Measurements from ENCODE around the gene PRR5L. TPM values are rescaled to one million over a fixed set of nuclear protein-coding genes. Genes with fewer than 3 reads are reported as not detected.

The PRR5L gene
- polyA plus RNA-seq, 3 donors = 3.5 to 16.0 (median 7.4) TPM

- H3K4me1 Mint-ChIP-seq = peaks cover 60% of the 10 kb centered on the region
Observed at GRCh38 chr11:36361901-36362391, 65.9 kb downstream of the PRR5L start.

DNA sequence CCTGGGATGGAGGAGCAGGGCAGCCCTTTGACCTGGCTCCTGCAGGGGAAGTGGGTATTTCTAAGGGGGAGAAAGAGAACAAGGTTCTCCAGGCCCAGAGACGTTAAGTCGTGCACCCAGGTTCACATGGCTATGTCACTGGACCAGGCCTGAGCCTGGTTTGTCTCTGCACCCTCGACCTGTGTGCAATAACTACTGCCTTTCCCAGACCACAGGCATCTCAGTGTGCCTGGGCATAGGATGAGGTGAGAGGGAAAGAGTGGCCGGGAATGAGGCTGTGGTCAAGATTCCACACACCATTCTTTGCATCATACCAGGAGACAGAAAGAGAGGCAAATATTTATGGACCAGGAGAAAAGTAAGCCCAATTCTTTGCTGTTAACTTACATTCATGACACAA, 66.8 kb downstream of the PRR5L start:
- Histone ChIP-seq H3K4me3 (replicated peaks in 1 of 3; ENCODE audit: low read depth in 2 of 3, low read length in 3 of 3) (no peak overlapping the region), H3K4me1 (ENCODE audit: control insufficient read depth in 1 of 2, insufficient read depth in 2 of 2, low read length in 2 of 2) (peaks cover 51 to 65% of the 10 kb centered on the region in 2 donors), H3K4me2 (replicated peaks; ENCODE audit: extremely low read depth, low read length, poor library complexity, severe bottlenecking) (no peak overlapping the region), H2AFZ (ENCODE audit: insufficient read depth, low read depth, low read length, poor library complexity, severe bottlenecking) (no peak overlapping the region), H3K9me3 (replicated peaks in 1 of 2; ENCODE audit: control insufficient read depth in 1 of 2, insufficient read depth in 1 of 2, low read length in 2 of 2) (no peaks in the 10 kb centered on the region), H3K9ac (ENCODE audit: insufficient read depth, low read length, poor library complexity, severe bottlenecking) (no peak overlapping the region), H3K27ac (ENCODE audit: low read depth in 1 of 2, low read length in 2 of 2) (no peak overlapping the region), H3K36me3 (replicated peaks in 1 of 2; ENCODE audit: control insufficient read depth in 1 of 2, insufficient read depth in 2 of 2, low read length in 2 of 2) (no peaks in the 10 kb centered on the region), H4K20me1 (ENCODE audit: insufficient read depth, low read length) (no peaks in the 10 kb centered on the region), H3K79me2 (ENCODE audit: insufficient read depth, low read length) (no peaks in the 10 kb centered on the region), H3K27me3 (ENCODE audit: control insufficient read depth in 2 of 2, insufficient read depth in 2 of 2, low read length in 2 of 2) (no peaks in the 10 kb centered on the region)
- DNase-seq = no peak
- Mint-ChIP-seq H3K36me3 (peaks cover 0 to 3% of the 10 kb centered on the region in 2 donors), H3K27me3 (ENCODE audit: low read depth in 3 of 3) (peaks cover 2 to 12% (median 3%) of the 10 kb centered on the region in 3 donors), H3K4me3 (no peak overlapping the region), H3K9me3 (no peaks in the 10 kb centered on the region), H3K4me1 (peaks cover 62% of the 10 kb centered on the region), H3K27ac (peak overlapping the region in 4 of 7 donors; percentile 19 to 68 (median 42))
- intact Hi-C loops (cut with micrococcal nuclease) = loop anchor here (10.0 kb wide), 2 partner anchors 68 to 92 kb away; partner anchors contain the start of gene PRR5L (in 1 of the 2)
- WGBS (ENCODE audit: insufficient coverage) = 42% methylated on average over 2 of the region's 4 CpGs
- TF ChIP-seq CTCF (IDR thresholded peaks at IDR 0.05) = no peak

More at GRCh38 chr11:36361901-36362391, 65.9 kb downstream of the PRR5L start:
- peaks cover 2 to 12% (median 3%) of the 10 kb centered on the region in 3 donors for H3K27me3 Mint-ChIP-seq (ENCODE audit: low read depth in 3 of 3)
- Histone ChIP-seq H3K79me2 (ENCODE audit: insufficient read depth, low read length) (no peaks in the 10 kb centered on the region), H3K4me1 (ENCODE audit: control insufficient read depth in 1 of 2, insufficient read depth in 2 of 2, low read length in 2 of 2) (peaks cover 51 to 68% of the 10 kb centered on the region in 2 donors), H3K9ac (ENCODE audit: insufficient read depth, low read length, poor library complexity, severe bottlenecking) (no peak overlapping the region), H4K20me1 (ENCODE audit: insufficient read depth, low read length) (no peaks in the 10 kb centered on the region), H3K36me3 (replicated peaks in 1 of 2; ENCODE audit: control insufficient read depth in 1 of 2, insufficient read depth in 2 of 2, low read length in 2 of 2) (no peaks in the 10 kb centered on the region), H2AFZ (ENCODE audit: insufficient read depth, low read depth, low read length, poor library complexity, severe bottlenecking) (peak overlapping the region; percentile 6), H3K4me2 (replicated peaks; ENCODE audit: extremely low read depth, low read length, poor library complexity, severe bottlenecking) (peak overlapping the region; percentile 35), H3K27me3 (ENCODE audit: control insufficient read depth in 2 of 2, insufficient read depth in 2 of 2, low read length in 2 of 2) (no peaks in the 10 kb centered on the region), H3K4me3 (replicated peaks in 1 of 3; ENCODE audit: low read depth in 2 of 3, low read length in 3 of 3) (peak overlapping the region in 1 of 3 experiments; percentile 32), H3K9me3 (replicated peaks in 1 of 2; ENCODE audit: control insufficient read depth in 1 of 2, insufficient read depth in 1 of 2, low read length in 2 of 2) (no peaks in the 10 kb centered on the region), H3K27ac (ENCODE audit: low read depth in 1 of 2, low read length in 2 of 2) (no peak overlapping the region)
- peaks cover 0 to 3% of the 10 kb centered on the region in 2 donors for H3K36me3 Mint-ChIP-seq
- no peaks in the 10 kb centered on the region for H3K9me3 Mint-ChIP-seq
- H3K27ac Mint-ChIP-seq = peak overlapping the region in 4 of 7 donors; percentile 60 to 77 (median 68)
- H3K4me3 Mint-ChIP-seq = peak overlapping the region; percentile 38 to 77
- no peak for TF ChIP-seq CTCF (IDR thresholded peaks at IDR 0.05)
- DNase-seq = peak; percentile 41 to 83 (median 71)
- no CpG with 5 or more reads among the region's 11 CpGs for WGBS (ENCODE audit: insufficient coverage)
- intact Hi-C loops (cut with micrococcal nuclease) = loop anchor here (10.0 kb wide), 2 partner anchors 67 to 93 kb away; partner anchors contain the start of gene PRR5L (in 1 of the 2)

Measured in CD14-positive monocyte (primary cell).